Measurements from ENCODE around the gene RANBP10. TPM values are rescaled to one million over a fixed set of nuclear protein-coding genes. Genes with fewer than 3 reads are reported as not detected.

The RANBP10 gene
- total RNA-seq, 3 donors from 2014 or later (not counting 1 experiment from before 2014, with no cell fraction given) = 20.9 to 25.8 (median 24.5) TPM

GRCh38 chr16:67750466-67750865 lies 55.9 kb downstream of the RANBP10 start:
- Mint-ChIP-seq H3K27ac (no peak overlapping the region), H3K27me3 (ENCODE audit: low read depth in 2 of 2) (no peaks in the 10 kb centered on the region), H3K36me3 (no peaks in the 10 kb centered on the region), H3K9me3 (no peaks in the 10 kb centered on the region), H3K4me1 (peaks cover 5 to 11% of the 10 kb centered on the region in 2 donors), H3K4me3 (no peak overlapping the region)
- intact Hi-C loops (cut with micrococcal nuclease) = no loop called here
- no peak for TF ChIP-seq CTCF (IDR thresholded peaks at IDR 0.05)
- Histone ChIP-seq H3K9me3 (ENCODE audit: control insufficient read depth, insufficient read depth, low read length) (no peaks in the 10 kb centered on the region), H3K27ac (ENCODE audit: low read length) (no peak overlapping the region), H3K36me3 (ENCODE audit: control insufficient read depth, insufficient read depth, low read length) (peaks cover 2% of the 10 kb centered on the region), H3K4me3 (ENCODE audit: low read length) (no peak overlapping the region), H3K27me3 (ENCODE audit: control insufficient read depth, insufficient read depth, low read length) (no peaks in the 10 kb centered on the region), H3K4me1 (ENCODE audit: control insufficient read depth, insufficient read depth, low read length) (no peaks in the 10 kb centered on the region)
- 94% methylated on average over 6 of the region's 6 CpGs for WGBS (ENCODE audit: insufficient coverage)
- DNase-seq = no peak
- no peak for ATAC-seq

GRCh38 chr16:67749436-67750078 lies 56.8 kb downstream of the RANBP10 start:
- TF ChIP-seq CTCF (IDR thresholded peaks at IDR 0.05) = no peak
- Histone ChIP-seq H3K4me3 (ENCODE audit: low read length) (no peak overlapping the region), H3K36me3 (ENCODE audit: control insufficient read depth, insufficient read depth, low read length) (peaks cover 2% of the 10 kb centered on the region), H3K4me1 (ENCODE audit: control insufficient read depth, insufficient read depth, low read length) (no peaks in the 10 kb centered on the region), H3K27ac (ENCODE audit: low read length) (no peak overlapping the region), H3K9me3 (ENCODE audit: control insufficient read depth, insufficient read depth, low read length) (no peaks in the 10 kb centered on the region), H3K27me3 (ENCODE audit: control insufficient read depth, insufficient read depth, low read length) (no peaks in the 10 kb centered on the region)
- intact Hi-C loops (cut with micrococcal nuclease) = no loop called here
- DNase-seq (no peak), ATAC-seq (no peak)
- Mint-ChIP-seq H3K4me1 (peaks cover 5 to 11% of the 10 kb centered on the region in 2 donors), H3K27me3 (ENCODE audit: low read depth in 2 of 2) (no peaks in the 10 kb centered on the region), H3K4me3 (no peak overlapping the region), H3K27ac (no peak overlapping the region), H3K9me3 (no peaks in the 10 kb centered on the region), H3K36me3 (no peaks in the 10 kb centered on the region)
- WGBS (ENCODE audit: insufficient coverage) = 98% methylated on average over 3 of the region's 3 CpGs

- Mint-ChIP-seq H3K4me1 (peaks cover 5 to 11% of the 10 kb centered on the region in 2 donors), H3K27ac (peak overlapping the region in 1 of 2 donors; percentile 58), H3K36me3 (no peaks in the 10 kb centered on the region), H3K4me3 (no peak overlapping the region), H3K27me3 (ENCODE audit: low read depth in 2 of 2) (no peaks in the 10 kb centered on the region), H3K9me3 (no peaks in the 10 kb centered on the region)
- no peak for TF ChIP-seq CTCF (IDR thresholded peaks at IDR 0.05)
- Histone ChIP-seq H3K27me3 (ENCODE audit: control insufficient read depth, insufficient read depth, low read length) (no peaks in the 10 kb centered on the region), H3K4me1 (ENCODE audit: control insufficient read depth, insufficient read depth, low read length) (no peaks in the 10 kb centered on the region), H3K36me3 (ENCODE audit: control insufficient read depth, insufficient read depth, low read length) (peaks cover 7% of the 10 kb centered on the region), H3K27ac (ENCODE audit: low read length) (no peak overlapping the region), H3K9me3 (ENCODE audit: control insufficient read depth, insufficient read depth, low read length) (no peaks in the 10 kb centered on the region), H3K4me3 (ENCODE audit: low read length) (no peak overlapping the region)
- ATAC-seq (no peak), DNase-seq (no peak)
- WGBS (ENCODE audit: insufficient coverage) = 100% methylated on average over 3 of the region's 3 CpGs
- intact Hi-C loops (cut with micrococcal nuclease) = no loop called here
Measured at GRCh38 chr16:67748834-67749233, 57.5 kb downstream of the RANBP10 start.

GRCh38 chr16:67746846-67747245 lies 59.5 kb downstream of the RANBP10 start:
- ATAC-seq = no peak
- peaks cover 20% of the 10 kb centered on the region for H3K36me3 ChIP-seq (ENCODE audit: control insufficient read depth, insufficient read depth, low read length)
- no peaks in the 10 kb centered on the region for H3K4me1 ChIP-seq (ENCODE audit: control insufficient read depth, insufficient read depth, low read length)

More at GRCh38 chr16:67746846-67747245, 59.5 kb downstream of the RANBP10 start:
- Histone ChIP-seq H3K9me3 (ENCODE audit: control insufficient read depth, insufficient read depth, low read length) (no peaks in the 10 kb centered on the region), H3K27ac (ENCODE audit: low read length) (no peak overlapping the region), H3K27me3 (ENCODE audit: control insufficient read depth, insufficient read depth, low read length) (no peaks in the 10 kb centered on the region), H3K4me3 (ENCODE audit: low read length) (no peak overlapping the region)
- Mint-ChIP-seq H3K4me3 (no peak overlapping the region), H3K9me3 (no peaks in the 10 kb centered on the region), H3K27ac (no peak overlapping the region), H3K27me3 (ENCODE audit: low read depth in 2 of 2) (no peaks in the 10 kb centered on the region), H3K36me3 (no peaks in the 10 kb centered on the region), H3K4me1 (peaks cover 5 to 11% of the 10 kb centered on the region in 2 donors)
- no peak for TF ChIP-seq CTCF (IDR thresholded peaks at IDR 0.05)
- intact Hi-C loops (cut with micrococcal nuclease) = no loop called here
- DNase-seq = no peak
